GM23248 (cell line): ENCODE measurements around the gene HOXC9.

ENCODE experiments used
- EZH2 ChIP-seq: fragments of 200-600 bp; sonication (generic); IDR thresholded peaks from 2 replicates; pipeline ENCODE4 v1.6.1; 2018; ENCODE audit warnings: antibody characterized with exemption, mild to moderate bottlenecking; ENCODE audit not compliant: insufficient read depth, poor library complexity, severe bottlenecking
- EZH2phosphoT487 ChIP-seq: fragments of 200-600 bp; sonication (generic); IDR thresholded peaks from 2 replicates; pipeline ENCODE4 v1.6.1; 2018; ENCODE audit warnings: antibody characterized with exemption, moderate library complexity, mild to moderate bottlenecking, low read depth; ENCODE audit not compliant: insufficient read depth

DNA sequence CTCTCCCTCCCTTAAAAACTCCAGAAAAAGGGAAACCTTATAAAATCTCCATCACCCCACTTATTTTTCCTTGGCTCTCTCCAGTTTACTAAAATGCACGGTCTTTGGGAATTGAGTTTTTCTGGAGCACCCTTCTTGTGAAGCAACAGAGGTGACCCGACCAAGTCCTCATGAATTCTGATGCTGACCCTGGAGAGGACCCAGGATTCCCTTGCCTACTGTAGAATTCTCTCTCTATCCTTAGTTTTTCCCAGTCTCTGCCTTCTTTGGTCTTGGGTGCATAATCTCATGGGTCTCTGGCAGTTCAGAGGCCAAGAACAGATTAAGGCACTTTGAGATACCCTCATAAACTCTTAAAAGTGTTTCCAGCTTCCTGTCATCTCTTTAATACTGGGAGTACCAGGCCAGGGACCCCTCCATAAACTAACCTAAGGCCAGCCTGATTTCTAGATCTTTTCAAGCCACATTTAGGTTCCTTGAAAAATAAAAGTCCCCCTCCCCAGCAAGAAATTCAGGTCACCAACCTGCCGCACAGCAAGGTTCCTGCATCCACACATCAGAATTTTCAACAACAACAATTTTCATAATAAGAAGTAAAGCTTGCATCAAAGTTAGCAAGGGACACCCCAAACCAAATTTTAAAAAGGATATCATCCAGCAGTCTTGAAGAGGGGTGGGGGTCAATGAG, 48.6 kb downstream of the HOXC9 start:
- no peak for TF ChIP-seq EZH2phosphoT487
- no peak for TF ChIP-seq EZH2
